Kidney epithelial cell (primary cell): Measurements from ENCODE around the gene ALG12. TPM values are rescaled to one million over a fixed set of nuclear protein-coding genes. Genes with fewer than 3 reads are reported as not detected.
"Not testable (repeated sequence)": the region's sequence is repeated elsewhere in the genome, so short reads cannot be mapped to it uniquely, and the experiment has no call there.

ENCODE experiments used
- DNase-seq: peaks from one replicate; pipeline ENCODE4 v3.0.0-alpha.2; 2010; ENCODE audit warnings: low read depth
- H3K27me3 ChIP-seq: 2 replicates; pipeline ENCODE4 v1.6.0; 2011; ENCODE audit warnings: low read length; ENCODE audit not compliant: control insufficient read depth, insufficient read depth
- H3K36me3 ChIP-seq: 2 replicates; pipeline ENCODE4 v1.5.1; 2011; ENCODE audit warnings: low read length; ENCODE audit not compliant: control insufficient read depth, insufficient read depth
- H3K4me3 ChIP-seq: 2 replicates; pipeline ENCODE4 v1.5.1; 2011; ENCODE audit warnings: low read depth, mild to moderate bottlenecking, control low read depth, low read length
- total RNA-seq: library from RNA; depleted of rRNA; stranded (reverse); fragments of >200 nt; gene quantifications from 2 replicates; pipeline ENCODE4 v1.2.3, GENCODE V29; 2015
- TF ChIP-seq, protein P1 (sequence below): IDR thresholded peaks from 2 replicates; pipeline ENCODE4 v1.5.1; 2011; ENCODE audit warnings: mild to moderate bottlenecking, moderate library complexity, low read length, control low read depth, inconsistent platforms; ENCODE audit not compliant: insufficient read depth, poor library complexity, severe bottlenecking

The ALG12 gene
- total RNA-seq, 1 donor from 2014 or later = 24.3 TPM

- TF ChIP-seq, protein P1, sequence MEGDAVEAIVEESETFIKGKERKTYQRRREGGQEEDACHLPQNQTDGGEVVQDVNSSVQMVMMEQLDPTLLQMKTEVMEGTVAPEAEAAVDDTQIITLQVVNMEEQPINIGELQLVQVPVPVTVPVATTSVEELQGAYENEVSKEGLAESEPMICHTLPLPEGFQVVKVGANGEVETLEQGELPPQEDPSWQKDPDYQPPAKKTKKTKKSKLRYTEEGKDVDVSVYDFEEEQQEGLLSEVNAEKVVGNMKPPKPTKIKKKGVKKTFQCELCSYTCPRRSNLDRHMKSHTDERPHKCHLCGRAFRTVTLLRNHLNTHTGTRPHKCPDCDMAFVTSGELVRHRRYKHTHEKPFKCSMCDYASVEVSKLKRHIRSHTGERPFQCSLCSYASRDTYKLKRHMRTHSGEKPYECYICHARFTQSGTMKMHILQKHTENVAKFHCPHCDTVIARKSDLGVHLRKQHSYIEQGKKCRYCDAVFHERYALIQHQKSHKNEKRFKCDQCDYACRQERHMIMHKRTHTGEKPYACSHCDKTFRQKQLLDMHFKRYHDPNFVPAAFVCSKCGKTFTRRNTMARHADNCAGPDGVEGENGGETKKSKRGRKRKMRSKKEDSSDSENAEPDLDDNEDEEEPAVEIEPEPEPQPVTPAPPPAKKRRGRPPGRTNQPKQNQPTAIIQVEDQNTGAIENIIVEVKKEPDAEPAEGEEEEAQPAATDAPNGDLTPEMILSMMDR = no peak
- no peaks in the 10 kb centered on the region for H3K27me3 ChIP-seq
- no peaks in the 10 kb centered on the region for H3K36me3 ChIP-seq
- DNase-seq = no peak
- no peak overlapping the region for H3K4me3 ChIP-seq
Measured at GRCh38 chr22:49856766-49857618, 61.2 kb downstream of the ALG12 start.

GRCh38 chr22:49856343-49856742 is 61.9 kb downstream of the ALG12 start:
- TF ChIP-seq, protein P1 = no peak
- Histone ChIP-seq H3K27me3 (no peaks in the 10 kb centered on the region), H3K36me3 (no peaks in the 10 kb centered on the region), H3K4me3 (no peak overlapping the region)
- no peak for DNase-seq

GRCh38 chr22:49855251-49855911 is 62.9 kb downstream of the ALG12 start:
- TF ChIP-seq, protein P1 = no peak
- no peak for DNase-seq
- Histone ChIP-seq H3K36me3 (no peaks in the 10 kb centered on the region), H3K4me3 (peak overlapping the region; percentile 68), H3K27me3 (peaks cover 4% of the 10 kb centered on the region)

GRCh38 chr22:49853981-49854831 is 64.0 kb downstream of the ALG12 start:
- Histone ChIP-seq H3K4me3 (peak overlapping the region; percentile 68), H3K36me3 (no peaks in the 10 kb centered on the region), H3K27me3 (peaks cover 16% of the 10 kb centered on the region)
- TF ChIP-seq, protein P1 = no peak
- no peak for DNase-seq

DNA sequence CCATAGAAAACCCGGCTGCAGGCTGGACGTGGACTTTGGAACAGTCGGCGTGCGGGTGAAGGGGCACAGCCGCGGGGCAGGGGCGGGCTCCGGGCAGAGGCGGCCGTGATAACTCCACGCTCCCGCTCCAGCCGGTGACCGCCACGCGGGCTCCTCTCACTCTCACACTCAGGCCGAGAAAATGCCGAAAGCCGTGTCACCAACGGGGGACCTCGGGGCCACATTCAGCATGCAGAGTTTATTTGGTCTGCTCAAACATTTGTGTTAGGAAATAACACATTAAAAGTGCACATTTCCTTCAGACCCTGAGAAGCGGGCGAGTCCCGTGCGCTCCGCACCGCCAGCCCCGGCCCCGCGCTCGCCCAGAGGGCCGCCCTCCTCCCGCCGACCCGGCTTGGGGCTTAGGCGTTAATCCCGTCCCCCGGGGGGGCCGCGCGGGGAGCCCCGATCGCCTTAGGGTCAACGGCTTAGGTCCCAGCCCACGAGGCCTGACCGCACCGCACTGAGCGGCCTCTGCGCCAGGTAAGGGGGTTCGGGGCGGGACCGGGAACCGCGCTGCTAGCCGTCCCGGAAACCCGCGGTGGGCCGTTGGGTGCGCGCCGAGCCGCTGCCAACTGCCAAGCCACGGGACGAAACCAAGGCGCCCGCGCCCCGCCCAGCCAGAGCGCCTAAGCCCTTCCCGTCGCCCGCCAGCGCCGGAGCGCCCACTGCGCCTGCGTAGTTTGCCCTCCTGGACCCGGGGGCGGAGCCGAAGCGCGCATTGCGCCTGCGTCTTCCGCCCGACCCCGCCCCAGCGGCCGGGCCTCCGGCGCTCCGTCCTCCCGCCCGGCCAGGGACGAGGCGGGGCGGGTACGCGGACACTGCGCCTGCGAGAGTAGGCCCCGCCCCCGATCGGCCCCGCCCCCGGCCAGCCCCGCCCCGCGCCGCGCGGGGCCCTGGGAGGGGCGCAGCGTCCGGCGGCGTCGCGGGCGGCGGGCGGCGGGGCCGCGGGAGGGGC is 65.0 kb downstream of the ALG12 start, which contains the start of gene ZBED4:
Gene ZBED4 (plus strand): TSS at position 947 of the 997 bp plus-strand sequence. CDS start 29,819 bp downstream, outside the sequence.
- Histone ChIP-seq H3K36me3 (no peaks in the 10 kb centered on the region), H3K27me3 (peaks cover 26% of the 10 kb centered on the region), H3K4me3 (peak within 1 kb of the TSS; percentile 77)
- DNase-seq = peak; percentile 63
- TF ChIP-seq, protein P1 = no peak

DNA sequence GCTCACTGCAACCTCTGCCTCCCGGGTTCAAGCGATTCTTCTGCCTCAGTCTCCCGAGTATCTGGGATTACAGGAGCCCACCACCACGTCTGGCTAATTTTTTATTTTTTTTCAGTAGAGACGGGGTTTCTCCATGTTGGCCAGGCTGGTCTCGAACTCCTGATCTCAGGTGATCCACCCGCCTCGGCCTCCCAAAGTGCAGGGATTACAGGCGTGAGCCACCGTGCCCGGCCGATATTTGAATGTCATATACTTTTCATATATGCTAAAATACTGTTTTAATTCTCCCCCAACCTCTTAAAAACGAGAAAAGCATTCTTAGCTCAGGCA is 65.7 kb downstream of the ALG12 start:
- Histone ChIP-seq H3K27me3 (peaks cover 32% of the 10 kb centered on the region), H3K4me3 (peak overlapping the region; percentile 77)
- DNase-seq, H3K36me3 ChIP-seq: not testable (repeated sequence)
